Panc1 (cell line): ENCODE results near the gene TRIM66. TPM values are rescaled to one million over a fixed set of nuclear protein-coding genes. Genes with fewer than 3 reads are reported as not detected.

ENCODE experiments used
- ATAC-seq: fragments of 200-7000 bp; cut with Tn5 transposase; 2 replicates; pipeline ENCODE4 v1.9.1; 2020; ENCODE audit warnings: mild to moderate bottlenecking, moderate library complexity
- BruUV-seq: library from RNA; stranded (reverse); fragments of 400-500 nt; replicated peaks from 2 replicates; lab custom pipeline; 2021; lab: Mats Ljungman, UMichigan
- CTCF ChIA-PET: fragments of 300-600 bp; sonication (Branson Sonifier 250); formaldehyde crosslinking; loops from one replicate; lab custom pipeline; 2022; ENCODE audit warnings: antibody characterized with exemption; lab: Charles Lee
- POLR2A ChIA-PET: fragments of 300-600 bp; sonication (Branson Sonifier 250); formaldehyde crosslinking; loops from one replicate; lab custom pipeline; 2022; ENCODE audit warnings: antibody characterized with exemption; lab: Charles Lee
- DNase-seq: peaks from one replicate; pipeline ENCODE4 v3.0.0-alpha.2; 2010; ENCODE audit warnings: low read depth, low spot score
- H3K27ac ChIP-seq: 2 replicates; pipeline ENCODE4 v1.5.1; 2011; ENCODE audit warnings: mild to moderate bottlenecking, low read length, inconsistent platforms
- H3K27me3 ChIP-seq: fragments of 200-500 bp; sonication (Bioruptor generic); 2 replicates; pipeline ENCODE4 v1.6.0; 2014; ENCODE audit warnings: low read length, inconsistent platforms; ENCODE audit not compliant: control insufficient read depth, insufficient read depth
- H3K36me3 ChIP-seq: fragments of 200-500 bp; sonication (Bioruptor generic); 2 replicates; pipeline ENCODE4 v1.5.1; 2014; ENCODE audit warnings: inconsistent platforms, mild to moderate bottlenecking, low read length, moderate library complexity; ENCODE audit not compliant: control insufficient read depth, insufficient read depth
- H3K4me1 ChIP-seq: 2 replicates; pipeline ENCODE4 v1.5.1; 2011; ENCODE audit warnings: inconsistent platforms, mild to moderate bottlenecking, low read length, moderate library complexity; ENCODE audit not compliant: control insufficient read depth, insufficient read depth
- H3K4me3 ChIP-seq, 2 experiments: 2 replicates each; pipeline ENCODE4 v1.5.1; 2011 to 2012; ENCODE audit warnings: low read depth in 2 of 2, low read length in 2 of 2, mild to moderate bottlenecking in 2 of 2, inconsistent platforms in 1 of 2, moderate library complexity in 1 of 2
- H3K9me3 ChIP-seq: fragments of 200-500 bp; sonication (Bioruptor generic); 2 replicates; pipeline ENCODE4 v1.5.1; 2014; ENCODE audit warnings: low read depth, mild to moderate bottlenecking, inconsistent platforms, low read length, moderate library complexity; ENCODE audit not compliant: control insufficient read depth, insufficient read depth
- CTCF ChIP-seq: fragments of 450-650 bp; IDR thresholded peaks from 2 replicates; pipeline ENCODE4 v1.5.1; 2017; ENCODE audit warnings: mild to moderate bottlenecking
- POLR2AphosphoS5 ChIP-seq: IDR thresholded peaks from 2 replicates; pipeline ENCODE4 v1.6.1; 2012; ENCODE audit warnings: mild to moderate bottlenecking, low read depth, low read length, moderate library complexity
- REST ChIP-seq, 2 experiments: IDR thresholded peaks; 2 replicates each; pipeline ENCODE4 v1.6.1; 2011 to 2012; ENCODE audit warnings: low read depth in 2 of 2, control low read depth in 1 of 2, low read length in 1 of 2, mild to moderate bottlenecking in 1 of 2, moderate library complexity in 1 of 2; ENCODE audit not compliant: insufficient read depth in 1 of 2
- SIN3A ChIP-seq: IDR thresholded peaks from 2 replicates; pipeline ENCODE4 v1.6.1; 2012; ENCODE audit warnings: low read depth, mild to moderate bottlenecking, low read length, moderate library complexity, borderline replicate concordance; ENCODE audit not compliant: insufficient read depth
- TCF7L2 ChIP-seq: IDR thresholded peaks from 2 replicates; pipeline ENCODE4 v1.6.1; 2011; ENCODE audit warnings: mild to moderate bottlenecking, low read depth, low read length, inconsistent platforms
- in situ Hi-C: cut with HindIII; loops from 2 replicates; pipeline ENCODE4 v1.10.0; 2016; ENCODE audit warnings: low sequenced_read_pairs, low pct_unique_long_range_greater_than_20kb
- intact Hi-C: fragments of 100-400 bp; cut with micrococcal nuclease; formaldehyde crosslinking; loops from one replicate; pipeline ENCODE4 v1.10.0; 2022; ENCODE audit not compliant: unreplicated experiment
- total RNA-seq: library from RNA; stranded (reverse); gene quantifications from one replicate; pipeline ENCODE4 v1.2.1, GENCODE V29; 2021; ENCODE audit not compliant: unreplicated experiment

TRIM66 gene
- total RNA-seq, 1 experiment from 2014 or later = 30.4 TPM

DNA sequence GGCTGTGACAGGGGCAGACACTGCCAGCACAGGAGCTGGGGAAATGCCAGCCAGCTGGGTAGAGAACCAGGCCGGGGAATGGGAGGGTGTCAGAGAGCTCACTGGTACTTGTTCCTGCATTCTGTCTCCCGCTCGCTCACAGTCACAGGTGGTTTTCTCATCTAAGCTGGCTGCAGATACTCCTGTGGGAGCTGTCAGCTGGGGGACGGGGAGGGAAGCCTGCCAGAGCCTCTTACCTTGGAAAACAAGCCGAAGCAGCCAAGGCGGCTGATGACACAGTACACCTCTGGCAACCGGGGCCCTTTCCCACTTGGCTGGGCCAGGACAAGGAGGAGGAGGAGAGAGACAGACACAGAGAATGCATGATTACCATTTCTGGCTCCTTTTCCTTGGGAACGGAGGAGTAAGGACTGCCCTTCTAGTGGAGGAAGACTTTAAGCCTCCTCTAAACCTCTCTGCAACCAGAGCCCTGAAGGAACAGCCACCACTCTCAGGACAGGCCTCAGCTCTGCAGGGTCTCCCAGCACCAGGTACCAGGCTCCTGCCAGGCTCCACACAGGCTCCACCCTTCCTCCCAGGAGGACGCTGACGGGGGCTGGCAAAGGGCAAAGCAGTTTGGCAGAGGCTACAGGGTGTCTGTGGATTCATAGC, 25.2 kb upstream of the TRIM66 start:
- Histone ChIP-seq H3K4me3 (no peak overlapping the region), H3K4me1 (no peaks in the 10 kb centered on the region), H3K27me3 (no peaks in the 10 kb centered on the region), H3K36me3 (no peaks in the 10 kb centered on the region), H3K9me3 (no peaks in the 10 kb centered on the region), H3K27ac (no peak overlapping the region)
- POLR2A ChIA-PET = no interaction called here
- in situ Hi-C loops (no loop called here), intact Hi-C loops (no loop called here)
- BruUV-seq = no TSS peak
- CTCF ChIA-PET = interaction anchor here (0.6 kb wide), 1 partner anchor 698 kb away, joined by 8 read pairs; no protein-coding TSS in a partner anchor
- TF ChIP-seq TCF7L2 (no peak), REST (IDR thresholded peaks at IDR 0.05; ENCODE audit: insufficient read depth in 1 of 2, low read depth in 2 of 2, low read length in 1 of 2) (no peak), SIN3A (no peak), POLR2AphosphoS5 (no peak), CTCF (no peak)
- DNase-seq = no peak
- peak; percentile 12; the same call in 1 of the 2 replicates for ATAC-seq

DNA sequence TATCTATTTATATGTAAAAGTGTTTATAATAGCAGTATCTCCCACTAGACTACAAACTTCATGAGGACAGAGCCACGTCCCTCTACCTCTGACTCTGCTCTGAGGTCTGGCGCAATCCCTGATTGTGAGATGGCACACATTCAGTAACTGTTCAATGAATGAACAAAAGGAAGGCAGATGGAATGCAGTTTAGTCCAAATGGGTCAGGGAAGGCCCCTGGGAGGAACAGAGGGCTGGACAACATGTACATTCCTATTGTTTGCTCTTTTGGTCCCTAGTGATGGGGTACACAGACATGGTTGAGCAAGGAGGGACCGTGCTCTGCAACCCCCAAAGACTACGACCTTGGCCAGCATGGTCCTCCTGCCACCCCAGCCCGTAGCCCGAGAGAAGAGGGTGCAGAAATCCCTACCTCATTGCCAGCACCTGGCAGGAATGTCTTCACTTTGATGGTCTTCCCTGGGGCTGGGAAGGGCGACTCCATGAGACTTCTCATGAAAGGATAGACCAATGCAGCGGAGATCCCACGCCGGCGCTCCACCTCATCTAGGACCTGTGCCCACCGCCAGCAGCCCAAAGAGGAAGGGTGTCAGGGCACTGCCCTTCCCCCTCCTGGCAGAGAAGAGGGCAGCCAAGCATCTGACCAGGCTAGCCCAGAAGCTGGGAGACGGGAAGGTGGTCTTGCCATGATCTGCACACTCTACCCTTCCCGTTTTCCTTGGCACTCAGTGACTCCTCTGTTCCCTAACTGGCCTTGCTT, 24.4 kb upstream of the TRIM66 start:
- no peak for ATAC-seq
- Histone ChIP-seq H3K9me3 (no peaks in the 10 kb centered on the region), H3K27me3 (no peaks in the 10 kb centered on the region), H3K4me1 (no peaks in the 10 kb centered on the region), H3K27ac (no peak overlapping the region), H3K4me3 (no peak overlapping the region), H3K36me3 (no peaks in the 10 kb centered on the region)
- no TSS peak for BruUV-seq
- CTCF ChIA-PET = no interaction called here
- in situ Hi-C loops = no loop called here
- TF ChIP-seq CTCF = no peak
- no peak for TF ChIP-seq TCF7L2
- intact Hi-C loops = no loop called here
- POLR2A ChIA-PET = no interaction called here
- DNase-seq = no peak
